Breast epithelium (tissue), 3 donors: ENCODE data around the gene EIF2S1.

Source experiments
- POLR2A ChIP-seq: fragments of 450-650 bp; IDR thresholded peaks from one replicate; pipeline ENCODE4 v1.6.1; 2016; ENCODE audit warnings: antibody characterized with exemption, mild to moderate bottlenecking, moderate library complexity
- TF ChIP-seq, protein P1 (sequence below), 3 donors: fragments of 450-650 bp; IDR thresholded peaks; one replicate each; pipeline ENCODE4 v1.5.1; 2016 to 2017; ENCODE audit warnings: antibody characterized with exemption in 3 of 3, mild to moderate bottlenecking in 3 of 3, moderate library complexity in 3 of 3

DNA sequence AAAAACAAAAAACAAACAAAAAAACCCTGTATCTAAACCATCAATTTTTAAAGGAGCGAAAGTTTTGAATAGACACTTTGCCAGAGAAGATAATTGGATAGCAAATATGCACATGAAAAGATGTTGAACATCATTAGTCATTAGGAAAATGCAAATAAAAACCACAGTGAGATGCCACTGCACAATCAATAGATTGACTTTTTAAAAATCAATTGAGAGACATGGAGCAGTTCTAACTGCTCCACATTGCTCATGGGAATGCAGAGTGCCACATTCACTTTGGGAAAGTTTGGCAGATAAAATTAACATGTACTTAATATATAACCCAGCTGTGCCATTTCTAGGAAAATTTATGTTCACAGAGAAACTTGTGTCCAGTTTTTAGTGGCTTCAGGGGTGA, 12.7 kb downstream of the EIF2S1 start:
- TF ChIP-seq, protein P1, sequence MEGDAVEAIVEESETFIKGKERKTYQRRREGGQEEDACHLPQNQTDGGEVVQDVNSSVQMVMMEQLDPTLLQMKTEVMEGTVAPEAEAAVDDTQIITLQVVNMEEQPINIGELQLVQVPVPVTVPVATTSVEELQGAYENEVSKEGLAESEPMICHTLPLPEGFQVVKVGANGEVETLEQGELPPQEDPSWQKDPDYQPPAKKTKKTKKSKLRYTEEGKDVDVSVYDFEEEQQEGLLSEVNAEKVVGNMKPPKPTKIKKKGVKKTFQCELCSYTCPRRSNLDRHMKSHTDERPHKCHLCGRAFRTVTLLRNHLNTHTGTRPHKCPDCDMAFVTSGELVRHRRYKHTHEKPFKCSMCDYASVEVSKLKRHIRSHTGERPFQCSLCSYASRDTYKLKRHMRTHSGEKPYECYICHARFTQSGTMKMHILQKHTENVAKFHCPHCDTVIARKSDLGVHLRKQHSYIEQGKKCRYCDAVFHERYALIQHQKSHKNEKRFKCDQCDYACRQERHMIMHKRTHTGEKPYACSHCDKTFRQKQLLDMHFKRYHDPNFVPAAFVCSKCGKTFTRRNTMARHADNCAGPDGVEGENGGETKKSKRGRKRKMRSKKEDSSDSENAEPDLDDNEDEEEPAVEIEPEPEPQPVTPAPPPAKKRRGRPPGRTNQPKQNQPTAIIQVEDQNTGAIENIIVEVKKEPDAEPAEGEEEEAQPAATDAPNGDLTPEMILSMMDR (IDR thresholded peaks at IDR 0.05), result no peak
- no peak for TF ChIP-seq POLR2A
